H1 (cell line): ENCODE data around the gene BICD1. TPM values are rescaled to one million over a fixed set of nuclear protein-coding genes. Genes with fewer than 3 reads are reported as not detected.

ENCODE experiments used
- CHD1 ChIP-seq: IDR thresholded peaks from 2 replicates; pipeline ENCODE4 v1.6.1; 2012; ENCODE audit warnings: low read depth, low read length, improper control_type of control experiment
- CHD7 ChIP-seq: fragments of 300-600 bp; sonication (generic); IDR thresholded peaks from 2 replicates; pipeline ENCODE4 v1.7.1; 2012; ENCODE audit warnings: low read length, moderate library complexity, mild to moderate bottlenecking, inconsistent platforms; ENCODE audit not compliant: insufficient replicate concordance
- CREB1 ChIP-seq: IDR thresholded peaks from 2 replicates; pipeline ENCODE4 v1.6.1; 2012; ENCODE audit warnings: inconsistent platforms
- CTBP2 ChIP-seq: IDR thresholded peaks from 2 replicates; pipeline ENCODE4 v1.7.0; 2011; ENCODE audit warnings: borderline replicate concordance, mild to moderate bottlenecking, moderate library complexity, mixed read lengths, low read length; ENCODE audit not compliant: insufficient read depth, insufficient read length
- RAD21 ChIP-seq, 2 experiments: IDR thresholded peaks in 1 of 2; conservative IDR thresholded peaks in 1 of 2; 2 replicates each; pipeline ENCODE4 v1.6.1; 2011; ENCODE audit warnings: low read depth in 2 of 2, low read length in 2 of 2, improper control_type of control experiment in 1 of 2, inconsistent platforms in 1 of 2, mild to moderate bottlenecking in 1 of 2, moderate library complexity in 1 of 2
- SRF ChIP-seq: IDR thresholded peaks from 2 replicates; pipeline ENCODE4 v1.6.1; 2011; ENCODE audit warnings: mild to moderate bottlenecking, low read depth, low read length, moderate library complexity
- SUZ12 ChIP-seq: fragments of 200-600 bp; sonication (generic); IDR thresholded peaks from 2 replicates; pipeline ENCODE4 v1.6.1; 2012; ENCODE audit warnings: mild to moderate bottlenecking, inconsistent platforms, low read length, moderate library complexity, mixed read lengths
- TBP ChIP-seq: IDR thresholded peaks from 2 replicates; pipeline ENCODE4 v1.6.1; 2011; ENCODE audit warnings: low read depth, low read length, improper control_type of control experiment
- polyA plus RNA-seq, 7 experiments: library from polyadenylated mRNA; depleted of rRNA in 3 of 7; stranded (reverse) in 5 of 7; unstranded in 2 of 7; fragments of >200 nt in 5 of 7; fragments of 200-250 nt in 2 of 7; gene quantifications; 1 replicate in 5 of 7; 2 replicates in 1 of 7; 4 replicates in 1 of 7; pipeline versions ENCODE4 v1.2.1 to v1.2.3, GENCODE V29; 2011 to 2013; ENCODE audit warnings: missing spikeins in 2 of 7, mixed read lengths in 2 of 7
- total RNA-seq: library from RNA; stranded (reverse); fragmentation: NEBNext Ultra II Directional; extraction: Animal tissue kit (Norgen Biotek cat#: 25700); gene quantifications from 2 replicates; pipeline ENCODE4 v1.2.1, GENCODE V29; 2021
- TF ChIP-seq, protein P1 (sequence below): IDR thresholded peaks from 2 replicates; pipeline ENCODE4 v1.6.1; 2012; ENCODE audit warnings: low read length, inconsistent platforms

The BICD1 gene
- total and polyA plus RNA-seq, 2 of the 8 experiments (the other 6 are each of a cell fraction or from before 2014, with no cell fraction given) = 34.1 to 58.4 TPM

DNA sequence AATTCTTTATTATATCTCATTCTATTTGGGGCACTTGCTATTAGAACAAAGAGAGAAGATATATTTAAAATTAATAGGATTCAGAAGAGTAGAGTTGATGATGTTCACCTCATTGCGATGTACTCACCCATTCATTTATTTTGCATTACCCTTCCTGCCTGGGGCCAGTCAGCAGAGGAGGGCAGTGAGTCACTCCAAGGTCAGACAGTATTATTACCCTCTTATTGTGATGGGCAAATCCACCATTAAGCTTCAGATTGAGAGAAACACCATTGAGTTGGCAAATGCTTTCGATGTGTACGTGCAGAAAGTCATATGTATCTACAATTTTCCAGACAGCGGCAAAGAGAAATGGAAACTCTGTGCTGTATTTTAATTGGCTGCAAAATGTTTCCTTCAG is 134.2 kb downstream of the BICD1 start (continued):
- TF ChIP-seq CHD7 = no peak
- TF ChIP-seq SRF = no peak
- no peak for TF ChIP-seq CHD1
- TF ChIP-seq RAD21 (IDR thresholded peaks at IDR 0.05 in 1 of 2, conservative IDR thresholded peaks at IDR 0.05 in 1 of 2; ENCODE audit: low read depth in 2 of 2, low read length in 2 of 2) = no peak
- TF ChIP-seq, protein P1, sequence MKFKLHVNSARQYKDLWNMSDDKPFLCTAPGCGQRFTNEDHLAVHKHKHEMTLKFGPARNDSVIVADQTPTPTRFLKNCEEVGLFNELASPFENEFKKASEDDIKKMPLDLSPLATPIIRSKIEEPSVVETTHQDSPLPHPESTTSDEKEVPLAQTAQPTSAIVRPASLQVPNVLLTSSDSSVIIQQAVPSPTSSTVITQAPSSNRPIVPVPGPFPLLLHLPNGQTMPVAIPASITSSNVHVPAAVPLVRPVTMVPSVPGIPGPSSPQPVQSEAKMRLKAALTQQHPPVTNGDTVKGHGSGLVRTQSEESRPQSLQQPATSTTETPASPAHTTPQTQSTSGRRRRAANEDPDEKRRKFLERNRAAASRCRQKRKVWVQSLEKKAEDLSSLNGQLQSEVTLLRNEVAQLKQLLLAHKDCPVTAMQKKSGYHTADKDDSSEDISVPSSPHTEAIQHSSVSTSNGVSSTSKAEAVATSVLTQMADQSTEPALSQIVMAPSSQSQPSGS = no peak
- no peak for TF ChIP-seq TBP
- no peak for TF ChIP-seq CREB1
- no peak for TF ChIP-seq CTBP2
- no peak for TF ChIP-seq SUZ12
